SH-SY5Y (cell line): ENCODE data around the gene NR3C2.

ENCODE experiments used
- GATA2 ChIP-seq: IDR thresholded peaks from 2 replicates; pipeline ENCODE4 v1.6.1; 2011; ENCODE audit warnings: mild to moderate bottlenecking, low read depth, low read length
- GATA3 ChIP-seq: IDR thresholded peaks from 2 replicates; pipeline ENCODE4 v1.6.1; 2011; ENCODE audit warnings: low read depth, mild to moderate bottlenecking, low read length, moderate library complexity

DNA sequence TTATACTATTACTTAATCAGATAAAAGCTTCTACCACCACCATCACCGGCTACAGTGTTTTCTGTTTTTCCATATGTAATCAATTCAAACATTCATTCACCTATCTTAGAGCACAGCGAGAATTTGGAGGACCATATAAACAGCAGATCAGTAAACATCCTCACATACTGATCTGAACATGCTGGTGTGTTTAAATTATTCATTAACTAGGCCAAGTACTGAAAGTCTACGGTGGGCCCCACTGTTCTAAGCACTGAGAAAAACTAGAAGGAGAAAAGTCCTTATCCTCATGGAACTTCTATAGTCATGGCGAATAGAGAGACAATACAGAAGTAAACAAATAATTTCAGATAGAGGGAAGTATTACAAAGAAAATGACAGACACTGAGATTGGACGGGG lies 176.6 kb downstream of the NR3C2 start:
- TF ChIP-seq GATA2: no peak
- TF ChIP-seq GATA3: no peak
